HPDE6-E6E7 (cell line): Measurements from ENCODE around the gene CFAP298.
"Not testable (repeated sequence)": the region's sequence is repeated elsewhere in the genome, so short reads cannot be mapped to it uniquely, and the experiment has no call there.

Experiments
- DNase-seq: peaks from one replicate; pipeline ENCODE4 v3.0.0; 2011; ENCODE audit warnings: missing footprints; ENCODE audit errors: extremely low spot score

Gene CFAP298

GRCh38 chr21:32612075-32612998 lies at the start of gene CFAP298:
CFAP298 (minus strand) TSS chr21:32612377; CDS start chr21:32612243, 134 bp downstream.
- DNase-seq, result peak; percentile 83

DNA sequence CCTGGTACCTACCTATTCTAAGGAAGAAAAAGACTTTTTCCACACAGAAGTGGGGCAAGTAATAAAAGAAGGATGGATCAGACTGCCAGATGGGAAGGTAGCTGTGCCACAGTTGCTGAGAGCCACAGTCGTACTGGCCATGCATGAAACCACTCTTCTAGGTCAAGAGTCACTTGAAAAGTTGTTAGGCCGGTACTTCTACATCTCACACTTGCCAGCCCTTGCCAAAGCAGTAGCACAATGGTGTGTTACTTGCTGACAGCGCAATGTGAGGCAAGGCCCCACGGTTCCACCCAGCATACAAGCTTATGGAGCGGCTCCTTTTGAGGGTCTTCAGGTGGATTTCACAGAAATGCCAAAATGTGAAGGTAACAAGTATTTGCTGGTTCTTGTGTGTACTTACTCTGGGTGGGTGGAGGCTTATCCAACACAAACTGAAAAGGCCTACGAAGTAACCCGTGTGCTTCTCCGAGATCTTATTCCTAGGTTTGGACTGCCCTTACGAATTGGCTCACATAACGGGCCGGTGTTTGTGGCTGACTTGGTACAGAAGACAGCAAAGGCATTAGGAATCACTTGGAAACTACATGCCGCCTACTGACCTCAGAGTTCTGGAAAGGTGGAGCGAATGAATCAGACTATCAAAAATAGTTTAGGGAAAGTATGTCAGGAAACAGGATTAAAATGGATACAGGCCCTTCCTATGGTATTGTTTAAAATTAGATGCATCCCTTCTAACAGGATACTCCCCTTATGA lies 49.0 kb upstream of the CFAP298 start:
- not testable (repeated sequence) for DNase-seq

GRCh38 chr21:32658524-32658923 lies 46.3 kb upstream of the CFAP298 start:
- DNase-seq, result no peak

DNA sequence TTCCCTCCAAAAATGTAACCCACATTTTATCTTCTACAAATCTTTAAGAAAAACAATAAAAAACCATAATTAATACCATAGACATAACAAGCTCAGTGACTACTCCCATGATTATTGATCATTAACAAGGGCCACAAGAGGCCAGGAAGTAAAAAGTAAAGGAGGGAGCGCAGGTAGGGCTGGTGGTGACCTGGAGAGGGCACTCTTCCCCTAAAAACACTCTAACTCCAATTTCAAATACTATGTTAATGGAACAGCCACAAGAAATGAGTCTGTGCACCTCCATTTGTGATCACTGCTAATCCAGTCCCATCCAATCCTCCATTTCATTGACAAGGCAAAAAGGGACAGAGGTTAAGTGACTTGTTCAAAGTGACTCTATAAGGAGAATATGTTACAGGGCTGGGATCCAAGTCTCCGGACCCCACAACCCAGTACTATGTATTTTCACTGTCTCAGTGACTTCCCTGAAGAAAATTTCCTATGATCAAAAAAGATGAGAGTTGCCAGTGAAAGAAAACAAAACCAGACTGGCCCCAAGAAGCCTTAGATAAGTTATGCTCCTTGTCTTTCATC lies 41.2 kb upstream of the CFAP298 start:
- DNase-seq, result peak; percentile 20

DNA sequence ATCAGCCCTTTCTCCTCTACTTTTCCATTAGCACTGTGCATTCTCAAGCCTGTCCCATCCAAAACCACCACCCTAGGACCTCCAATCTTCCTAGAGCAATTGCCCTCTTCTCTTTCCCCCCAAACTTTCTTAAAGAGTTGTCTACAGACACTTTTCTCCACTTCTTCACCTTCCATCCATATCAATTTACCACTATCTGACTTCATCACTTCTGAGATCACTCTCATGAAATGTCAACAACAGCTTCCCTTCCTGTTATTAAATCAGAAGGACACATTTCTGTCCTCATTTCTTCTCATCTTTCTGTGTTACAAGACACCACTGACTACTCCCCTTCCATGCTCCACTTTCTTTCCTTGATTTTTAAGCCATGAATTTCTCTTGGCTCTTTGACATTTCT lies 36.0 kb upstream of the CFAP298 start:
- DNase-seq, result no peak

DNA sequence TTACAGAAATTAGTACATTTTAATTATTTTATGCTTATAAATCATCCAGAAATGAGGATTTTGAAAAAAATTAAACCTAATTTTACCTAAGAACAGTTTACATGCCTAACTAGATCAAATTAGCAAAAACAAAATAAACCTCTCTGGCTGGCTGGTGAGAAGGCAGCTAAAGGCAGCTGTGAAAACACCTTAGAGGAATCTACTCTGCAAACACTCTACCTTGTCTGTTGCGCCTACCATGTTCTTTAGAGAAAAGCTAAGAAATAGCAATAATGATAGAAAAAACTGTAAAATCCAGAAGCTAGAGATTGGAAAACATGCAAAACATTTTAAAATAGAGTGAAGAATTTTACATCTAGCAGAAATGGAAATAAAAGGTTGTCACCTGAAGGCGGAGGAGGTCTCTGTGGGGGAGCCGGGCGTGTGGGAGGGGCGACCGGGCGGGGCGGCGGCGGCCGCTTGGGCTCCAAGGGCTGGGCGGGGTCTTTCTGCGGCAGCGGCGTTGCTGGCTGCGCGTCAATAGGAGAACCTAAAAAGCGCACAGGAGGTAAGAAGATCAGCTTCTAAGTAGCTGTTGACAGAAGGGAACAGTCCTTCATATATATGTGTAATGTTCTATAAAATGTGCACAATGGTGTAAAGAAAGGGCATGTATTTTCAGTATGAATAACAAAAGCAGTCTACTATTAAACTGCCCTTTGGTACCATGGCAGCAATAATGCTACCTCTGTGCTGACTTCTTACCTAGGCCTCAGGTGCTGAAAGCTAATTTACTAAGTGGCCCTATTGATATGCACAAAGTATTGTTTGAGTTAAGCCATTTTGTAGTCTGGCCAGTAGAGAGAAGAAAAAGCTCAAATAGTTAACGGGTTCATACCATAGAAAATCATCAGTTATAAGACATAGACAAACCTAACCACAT lies 33.3 kb upstream of the CFAP298 start:
- DNase-seq, result no peak

DNA sequence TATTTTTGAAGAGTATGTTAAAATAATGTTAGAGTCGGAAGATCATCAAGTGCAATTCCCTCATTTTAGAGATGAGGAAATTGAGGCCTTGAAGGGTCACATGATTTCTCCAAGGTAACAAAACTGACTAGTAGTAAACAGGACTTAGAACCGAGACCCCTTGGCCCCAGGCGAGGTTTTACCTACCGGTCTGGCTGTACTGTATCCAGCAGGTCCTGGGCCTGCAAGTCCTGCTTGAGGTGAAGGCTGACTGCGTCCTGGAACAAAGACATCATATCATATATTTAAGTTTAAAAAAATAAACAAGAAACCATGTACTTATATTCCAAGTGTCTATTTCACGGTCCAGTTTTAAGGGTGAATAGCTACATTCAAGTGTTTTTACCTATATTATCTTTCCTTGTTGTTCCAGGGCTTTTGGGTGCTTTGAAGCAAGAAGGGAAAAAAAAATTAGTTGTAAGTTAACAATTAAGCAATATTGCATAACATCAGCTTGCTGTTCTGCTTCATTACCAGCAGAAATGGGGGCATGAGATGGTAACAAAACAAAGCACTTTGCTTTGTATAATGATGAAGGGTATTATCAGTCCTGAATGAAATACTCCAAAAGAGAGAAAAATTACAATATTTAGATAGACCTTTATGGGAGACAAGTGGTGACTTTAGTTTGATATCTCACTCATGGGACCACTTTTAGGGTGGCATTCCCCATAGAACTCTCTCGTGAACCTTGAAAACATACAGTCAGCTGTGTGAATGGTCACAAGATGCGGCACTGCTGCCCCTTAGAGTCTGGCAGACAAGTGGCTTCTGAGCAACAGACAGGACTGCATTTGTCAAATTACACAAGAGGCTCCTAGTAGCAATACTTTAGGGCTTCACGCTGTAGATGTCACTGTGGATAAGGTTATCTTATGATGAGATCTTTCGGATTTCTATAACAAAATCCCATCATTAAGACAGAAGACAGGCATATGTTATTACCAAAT lies 29.8 kb upstream of the CFAP298 start:
- no peak for DNase-seq

- DNase-seq, result no peak
Observed at GRCh38 chr21:32626621-32627196, 14.5 kb upstream of the CFAP298 start.

- not testable (repeated sequence) for DNase-seq
Observed at GRCh38 chr21:32618218-32618617, 6.0 kb upstream of the CFAP298 start.

GRCh38 chr21:32613436-32614043 lies 1.4 kb upstream of the CFAP298 start:
- DNase-seq, result no peak

DNA sequence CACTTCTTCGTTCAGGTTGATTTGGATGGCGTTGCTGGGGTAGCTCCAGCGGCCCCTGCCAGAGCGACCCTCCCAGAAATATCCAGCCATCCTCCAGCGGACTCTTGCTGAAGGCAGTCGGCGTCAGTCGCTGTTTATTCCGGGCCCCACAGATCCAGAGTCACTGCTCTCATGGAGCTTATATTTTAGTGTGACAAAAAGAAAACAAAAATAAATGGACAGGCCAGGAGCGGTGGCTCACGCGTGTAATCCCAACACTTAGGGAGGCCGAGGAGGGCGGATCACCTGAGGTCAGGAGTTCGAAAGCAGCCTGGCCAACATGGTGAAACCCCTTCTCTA lies 791 bp upstream of the CFAP298 start:
- no peak for DNase-seq

GRCh38 chr21:32611471-32611997 lies 643 bp downstream of the CFAP298 start:
- DNase-seq, result peak; percentile 27

DNA sequence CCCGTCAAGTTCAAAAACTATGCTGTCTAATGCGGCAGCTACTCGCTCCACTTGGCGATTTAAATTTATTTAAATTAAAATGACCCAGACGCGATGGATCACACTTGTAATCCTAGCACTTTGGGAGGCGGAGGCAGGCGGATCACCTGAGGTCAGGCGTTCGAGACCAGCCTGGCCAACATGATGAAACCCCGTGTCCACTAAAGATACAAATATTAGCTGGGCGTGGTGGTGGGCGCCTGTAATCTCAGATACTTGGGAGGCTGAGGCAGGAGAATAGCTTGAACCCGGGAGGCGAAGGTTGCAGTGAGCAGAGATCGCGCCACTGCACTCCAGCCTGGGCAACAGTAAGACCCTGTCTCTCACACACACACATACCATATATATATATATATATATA lies 1.2 kb downstream of the CFAP298 start:
- DNase-seq, result not testable (repeated sequence)

DNA sequence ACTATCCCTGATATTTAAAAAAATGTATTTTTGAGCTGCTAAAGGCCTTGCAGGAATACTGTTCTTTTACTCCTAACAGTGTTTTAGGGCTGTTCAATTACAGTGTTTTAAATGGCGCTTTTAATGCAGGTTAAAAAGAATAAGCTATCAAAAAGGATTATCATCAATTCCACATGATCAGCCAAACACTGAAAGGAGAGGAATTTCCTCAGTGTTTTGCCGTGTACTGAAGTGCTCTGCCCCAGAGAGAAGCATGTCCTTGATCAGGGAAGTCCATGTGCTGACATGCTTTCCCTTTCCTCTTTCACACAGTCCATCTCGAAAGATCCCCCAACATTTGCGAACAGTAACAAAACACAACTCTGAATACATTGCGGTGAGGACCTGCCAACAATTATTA lies 3.3 kb downstream of the CFAP298 start:
- no peak for DNase-seq

DNA sequence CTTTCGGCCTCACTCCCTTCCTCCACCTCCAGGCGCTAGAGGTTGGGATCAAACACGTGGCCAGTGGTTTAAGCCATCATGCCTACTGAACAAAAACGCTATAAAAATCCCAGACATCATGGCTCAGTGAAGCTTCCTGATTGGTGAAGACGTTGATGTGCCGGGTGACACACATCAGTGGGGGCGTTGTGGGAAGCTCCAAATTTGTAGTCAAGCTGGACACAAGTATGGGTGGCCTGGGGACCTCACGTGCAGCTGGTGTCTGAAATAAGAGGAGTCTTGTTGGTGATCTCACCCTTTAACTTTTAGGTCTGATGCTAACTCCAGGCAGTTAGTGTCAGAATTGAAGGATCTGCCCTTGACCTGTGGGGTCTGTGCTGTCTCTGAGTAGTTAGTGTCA lies 6.7 kb downstream of the CFAP298 start:
- no peak for DNase-seq

- DNase-seq, result no peak
Observed at GRCh38 chr21:32604464-32604863, 7.7 kb downstream of the CFAP298 start.

- DNase-seq, result no peak
Observed at GRCh38 chr21:32603131-32603530, 9.0 kb downstream of the CFAP298 start.

DNA sequence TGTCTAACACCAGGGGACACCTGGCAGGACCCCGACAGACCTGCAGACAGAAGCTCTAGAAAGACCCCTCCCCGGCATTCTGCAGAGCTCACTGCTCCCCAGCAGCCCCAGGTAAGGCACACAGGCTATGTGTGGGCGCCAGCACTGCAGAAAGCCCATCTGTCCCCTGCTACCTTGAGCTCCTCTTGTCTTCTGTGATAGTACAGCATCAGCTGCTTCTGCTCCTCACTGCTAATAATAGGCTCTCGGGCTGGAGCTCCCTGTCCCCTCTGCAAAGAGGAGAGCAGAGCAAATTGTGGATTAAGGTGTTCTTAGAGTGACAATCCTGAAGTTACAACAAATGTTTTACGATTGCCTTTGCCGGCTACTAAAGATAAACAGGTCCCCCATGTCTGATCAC lies 10.1 kb downstream of the CFAP298 start:
- no peak for DNase-seq

- DNase-seq, result no peak
Observed at GRCh38 chr21:32599526-32599925, 12.7 kb downstream of the CFAP298 start.
